ENCODE results near the gene SPG21. TPM values are rescaled to one million over a fixed set of nuclear protein-coding genes. Genes with fewer than 3 reads are reported as not detected.

The SPG21 gene
- total and polyA plus RNA-seq, 2 of the 4 experiments (the other 2 are of a cell fraction): 59.9 to 60.8 TPM

- no peak overlapping the region for H3K18ac ChIP-seq (ENCODE audit: low read depth, low read length)
- peaks cover 30% of the 10 kb centered on the region for H3K36me3 ChIP-seq (ENCODE audit: control insufficient read depth, insufficient read depth, low read length)
- dilution Hi-C loops (cut with HindIII; ENCODE audit: low sequenced_read_pairs, unreplicated experiment): no loop called here
- ChIA-PET CTCF (no interaction called here), POLR2A (ENCODE audit: unreplicated experiment) (no interaction called here)
- TF ChIP-seq CEBPB (IDR thresholded peaks at IDR 0.05; ENCODE audit: low read depth, low read length): no peak
- WGBS, 2 experiments (ENCODE audit: extremely low coverage in 2 of 2, insufficient read length in 1 of 2): 83% methylated on average over 1 of the region's 7 CpGs; no CpG with 5 or more reads in 1 of the 2 experiments
- H2BK20ac ChIP-seq (ENCODE audit: low read depth, low read length): no peak overlapping the region
- no peak overlapping the region for H2AK5ac ChIP-seq (ENCODE audit: low read depth, low read length)
- H3K9me3 ChIP-seq (ENCODE audit: control insufficient read depth, insufficient read depth, low read length): no peaks in the 10 kb centered on the region
- no peak overlapping the region for H3K56ac ChIP-seq (ENCODE audit: extremely low read depth, insufficient read depth, low read length)
- H2AFZ ChIP-seq (replicated peaks; ENCODE audit: low read length, poor library complexity): no peak overlapping the region
- no peak overlapping the region for H2BK120ac ChIP-seq (ENCODE audit: low read depth, low read length)
- no TSS peak for BruUV-seq (replicated peaks)
- in situ Hi-C loops (cut with MboI; ENCODE audit: low sequenced_read_pairs): no loop called here
- H3K4me2 ChIP-seq (ENCODE audit: low read depth, low read length): no peak overlapping the region
- no peak overlapping the region for H2BK15ac ChIP-seq (ENCODE audit: low read depth, low read length)
- H4K5ac ChIP-seq (ENCODE audit: low read depth, low read length): no peak overlapping the region
- H4K8ac ChIP-seq (ENCODE audit: low read depth in 2 of 2, low read length in 2 of 2): no peak overlapping the region
- peaks cover 13 to 24% of the 10 kb centered on the region in 2 experiments for H3K79me1 ChIP-seq (ENCODE audit: low read depth in 1 of 2, low read length in 2 of 2)
- no peaks in the 10 kb centered on the region for H3K27me3 ChIP-seq (ENCODE audit: control insufficient read depth, insufficient read depth, low read length)
- peaks cover 1% of the 10 kb centered on the region; the same call in 1 of the 2 replicates for H3K4me1 ChIP-seq (ENCODE audit: control insufficient read depth, insufficient read depth, low read length)
- no peak overlapping the region for H2AK9ac ChIP-seq (replicated peaks; ENCODE audit: low read depth, low read length, poor library complexity)
- no peak overlapping the region for H3K9ac ChIP-seq (ENCODE audit: low read depth, low read length)
- H4K91ac ChIP-seq (ENCODE audit: insufficient read depth, low read depth, low read length): no peak overlapping the region
- H4K20me1 ChIP-seq (ENCODE audit: insufficient read depth, low read length): peaks cover 3% of the 10 kb centered on the region; the same call in 1 of the 2 replicates
- no peak for DNase-seq
- no peak overlapping the region for H3K23ac ChIP-seq (ENCODE audit: low read depth, low read length)
- H3K27ac ChIP-seq (ENCODE audit: insufficient read depth, low read length): no peak overlapping the region
- H3K9me1 ChIP-seq (ENCODE audit: insufficient read depth, low read length): peaks cover 1% of the 10 kb centered on the region; the same call in 1 of the 2 replicates
- H3K4ac ChIP-seq (ENCODE audit: low read depth, low read length): no peak overlapping the region
- intact Hi-C loops (cut with micrococcal nuclease): no loop called here
- H2BK5ac ChIP-seq (ENCODE audit: low read depth, low read length, poor library complexity, severe bottlenecking): no peak overlapping the region
- ATAC-seq (ENCODE audit: low read depth): no peak
- no peak overlapping the region for H3K4me3 ChIP-seq (ENCODE audit: insufficient read depth, low read depth, low read length)
- H3K14ac ChIP-seq (replicated peaks; ENCODE audit: low read depth, low read length): no peak overlapping the region
These were observed 10.4 kb downstream of the SPG21 start for GRCh38 chr15:64979252-64979710.
